Measurements from ENCODE around the gene THAP11. TPM values are rescaled to one million over a fixed set of nuclear protein-coding genes. Genes with fewer than 3 reads are reported as not detected.

THAP11 gene
- polyA plus RNA-seq, 2 of the 4 experiments (the other 2 are of a cell fraction) = 30.9 to 33.2 TPM

GRCh38 chr16:67878846-67879245 lies 36.7 kb downstream of the THAP11 start:
- H3K9me3 ChIP-seq = no peaks in the 10 kb centered on the region
- TF ChIP-seq CEBPB (IDR thresholded peaks at IDR 0.05) = no peak
- no peak for TF ChIP-seq EHF (CRISPR knock-in tag; IDR thresholded peaks at IDR 0.05)
- TF ChIP-seq ZC3H11A (IDR thresholded peaks at IDR 0.05) = no peak
- no peak for TF ChIP-seq CTCF (IDR thresholded peaks at IDR 0.05)
- TF ChIP-seq HMGXB4 (CRISPR knock-in tag; IDR thresholded peaks at IDR 0.05; ENCODE audit: borderline replicate concordance) = no peak
- no peak for TF ChIP-seq HOXB5 (CRISPR knock-in tag; IDR thresholded peaks at IDR 0.05)
- TF ChIP-seq FOSL2 (IDR thresholded peaks at IDR 0.05) = no peak
- no peak for TF ChIP-seq FOSL2 (CRISPR knock-in tag; IDR thresholded peaks at IDR 0.05)
- WGBS (ENCODE audit: missing lambda C conversion rate) = 80% methylated on average over 9 of the region's 9 CpGs
- FAIRE-seq (no peak), DNase-seq (ENCODE audit: low read depth in 1 of 2, low spot score in 1 of 2) (no peak), ATAC-seq (no peak)
- POLR2A ChIA-PET = no interaction called here
- H3K4me1 ChIP-seq = peaks cover 11% of the 10 kb centered on the region; the same call in 2 of the 3 replicates
- H3K4me3 ChIP-seq = no peak overlapping the region
- no peak overlapping the region for H3K4me2 ChIP-seq
- no peak overlapping the region for H3K27ac ChIP-seq
- CTCF ChIA-PET = interaction anchor here (0.9 to 17.4 kb wide), 4 partner anchors 9 to 48 kb away, joined by 3 to 370 read pairs (median 4); partner anchors contain the start of genes CTRL and PSMB10

- WGBS (ENCODE audit: missing lambda C conversion rate) = 95% methylated on average over 11 of the region's 12 CpGs
- no peaks in the 10 kb centered on the region for H3K9me3 ChIP-seq
Observed at GRCh38 chr16:67879462-67879861, 37.3 kb downstream of the THAP11 start.

GRCh38 chr16:67879936-67880335 lies 37.8 kb downstream of the THAP11 start:
- ChIA-PET CTCF (interaction anchor here (1.1 to 17.4 kb wide), 5 partner anchors 8 to 359 kb away, joined by 3 to 370 read pairs (median 4); partner anchors contain the start of genes CTRL and PSMB10), POLR2A (no interaction called here)
- no peak overlapping the region for H3K4me2 ChIP-seq
- DNase-seq (ENCODE audit: low read depth in 1 of 2, low spot score in 1 of 2) (no peak), ATAC-seq (no peak), FAIRE-seq (no peak)
- no peaks in the 10 kb centered on the region for H3K9me3 ChIP-seq
- H3K27ac ChIP-seq = no peak overlapping the region
- H3K4me3 ChIP-seq = no peak overlapping the region
- TF ChIP-seq REST (IDR thresholded peaks at IDR 0.05) = no peak
- no peak for TF ChIP-seq MAZ (IDR thresholded peaks at IDR 0.05; ENCODE audit: borderline replicate concordance, low read depth, low read length)
- no peak for TF ChIP-seq GATA3 (IDR thresholded peaks at IDR 0.05; ENCODE audit: borderline replicate concordance)
- TF ChIP-seq POLR2AphosphoS2 (conservative IDR thresholded peaks at IDR 0.05; ENCODE audit: low read length) = no peak
- no peak for TF ChIP-seq HEYL (CRISPR knock-in tag; IDR thresholded peaks at IDR 0.05)
- 97% methylated on average over 2 of the region's 5 CpGs for WGBS (ENCODE audit: missing lambda C conversion rate)
- peaks cover 2% of the 10 kb centered on the region; the same call in 1 of the 3 replicates for H3K4me1 ChIP-seq

More at GRCh38 chr16:67879462-67879861, 37.3 kb downstream of the THAP11 start:
- POLR2A ChIA-PET = no interaction called here
- CTCF ChIA-PET = interaction anchor here (1.1 to 17.4 kb wide), 4 partner anchors 8 to 358 kb away, joined by 3 to 370 read pairs (median 4); partner anchors contain the start of genes CTRL and PSMB10
- no peak for TF ChIP-seq POLR2AphosphoS2 (conservative IDR thresholded peaks at IDR 0.05; ENCODE audit: low read length)
- TF ChIP-seq HOXA7 (CRISPR knock-in tag; IDR thresholded peaks at IDR 0.05) = no peak
- no peak for TF ChIP-seq NPAS2 (CRISPR knock-in tag; IDR thresholded peaks at IDR 0.05; ENCODE audit: borderline replicate concordance)
- FAIRE-seq (no peak), ATAC-seq (no peak), DNase-seq (ENCODE audit: low read depth in 1 of 2, low spot score in 1 of 2) (no peak)
- Histone ChIP-seq H3K4me3 (no peak overlapping the region), H3K4me2 (no peak overlapping the region), H3K4me1 (peaks cover 5% of the 10 kb centered on the region; the same call in 2 of the 3 replicates), H3K27ac (no peak overlapping the region)

All from A549 (cell line).